ENCODE measurements around the gene HSDL1. TPM values are rescaled to one million over a fixed set of nuclear protein-coding genes. Genes with fewer than 3 reads are reported as not detected.
A peak's percentile ranks its signal among the peaks of the same experiment; 100 is the strongest.
"Not testable (repeated sequence)": the region's sequence is repeated elsewhere in the genome, so short reads cannot be mapped to it uniquely, and the experiment has no call there.

HSDL1 gene
- total RNA-seq, 1 donor from 2014 or later, result 32.0 TPM

GRCh38 chr16:84138824-84139627 lies 6.0 kb downstream of the HSDL1 start:
- DNase-seq (ENCODE audit: low read depth), result peak; percentile 43

DNA sequence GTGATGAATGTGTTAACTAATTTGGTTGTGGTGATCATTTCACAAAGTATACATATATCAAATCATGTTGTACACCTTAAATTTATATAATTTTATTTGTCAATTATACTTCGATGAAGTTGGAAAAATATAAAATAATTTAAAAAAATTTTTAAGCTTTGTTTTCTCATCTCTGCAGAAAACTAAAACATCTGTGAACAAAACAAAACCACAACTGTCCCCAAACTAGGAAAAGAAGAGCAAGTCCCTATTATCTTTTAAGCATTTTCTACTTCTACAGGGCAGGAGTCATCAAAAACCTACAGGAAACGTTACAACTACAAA lies 6.5 kb downstream of the HSDL1 start:
- DNase-seq (ENCODE audit: low read depth), result no peak

GRCh38 chr16:84137769-84138357 lies 7.1 kb downstream of the HSDL1 start:
- no peak for DNase-seq (ENCODE audit: low read depth)

GRCh38 chr16:84137287-84137686 lies 7.7 kb downstream of the HSDL1 start:
- no peak for DNase-seq (ENCODE audit: low read depth)

DNA sequence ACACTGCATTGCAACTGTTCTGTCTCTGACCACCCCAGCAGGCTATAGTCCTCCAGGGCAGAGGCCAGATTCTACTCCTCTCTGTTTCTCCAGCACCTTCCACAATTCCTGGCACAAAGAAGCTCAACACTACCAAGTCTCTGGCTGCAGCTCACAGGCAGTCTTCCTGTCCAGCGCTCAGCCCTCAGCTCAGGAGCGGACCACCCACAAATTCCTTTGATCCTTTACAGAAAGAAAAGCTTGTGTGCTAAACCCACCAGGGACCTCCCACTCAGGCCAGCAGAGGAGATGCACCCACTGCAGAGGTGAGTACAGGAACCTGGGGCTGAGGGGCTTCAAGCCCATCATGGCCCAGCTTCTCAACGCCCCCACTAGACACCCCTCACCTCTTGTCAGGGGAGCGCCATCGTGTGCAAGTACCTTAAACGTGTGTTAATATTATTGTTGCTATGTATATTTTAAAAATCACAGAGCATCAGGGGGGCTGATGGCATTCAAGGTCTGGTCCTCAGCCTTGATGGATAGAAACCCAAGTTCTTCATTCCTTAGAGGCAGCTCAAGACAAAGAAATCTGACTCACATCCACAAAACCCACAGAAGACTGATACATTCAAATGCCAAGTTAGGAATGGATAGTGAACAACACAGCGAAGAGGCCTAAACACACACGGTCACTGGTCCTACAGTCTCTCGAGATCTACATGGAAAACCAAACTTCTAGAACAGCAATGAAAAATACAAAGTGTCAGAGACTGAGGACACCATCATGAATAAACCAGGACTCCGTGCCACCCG lies 8.4 kb downstream of the HSDL1 start:
- DNase-seq (ENCODE audit: low read depth), result no peak

DNA sequence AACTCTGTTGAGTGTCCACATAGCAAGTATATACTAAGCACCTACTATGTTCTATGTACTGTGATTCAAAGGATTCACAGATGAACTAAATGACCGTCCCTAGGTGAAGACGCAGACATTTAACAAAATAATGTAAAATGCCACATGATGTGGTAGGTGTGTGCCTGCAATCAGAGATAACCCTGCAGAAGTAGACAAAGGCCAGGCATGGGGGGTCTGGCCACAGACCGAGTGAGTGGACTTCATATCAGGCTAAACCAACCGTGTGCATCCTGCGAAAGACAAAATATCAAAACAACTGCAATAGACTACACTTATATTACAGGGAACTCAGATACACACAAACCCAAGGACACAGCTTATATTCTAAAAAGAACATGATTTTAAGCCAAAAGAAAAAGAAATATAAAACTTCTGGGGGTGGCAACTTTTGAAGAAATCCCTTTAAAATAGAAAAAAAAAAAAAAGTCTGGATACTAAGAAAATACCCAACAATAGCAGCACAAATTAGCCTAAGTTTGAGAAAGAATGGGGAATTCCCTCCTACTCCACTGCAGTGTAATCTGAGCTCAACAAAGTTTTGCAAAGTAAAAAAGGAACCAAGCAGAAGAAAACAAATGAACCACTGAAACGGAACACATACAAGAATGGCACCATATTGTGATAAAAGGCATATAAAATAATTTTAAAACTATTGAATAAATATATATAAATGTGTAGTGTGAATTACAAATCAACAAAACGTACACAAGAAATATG lies 12.3 kb downstream of the HSDL1 start:
- no peak for DNase-seq (ENCODE audit: low read depth)

- no peak for DNase-seq (ENCODE audit: low read depth)
Measured at GRCh38 chr16:84131117-84131516, 13.9 kb downstream of the HSDL1 start.

DNA sequence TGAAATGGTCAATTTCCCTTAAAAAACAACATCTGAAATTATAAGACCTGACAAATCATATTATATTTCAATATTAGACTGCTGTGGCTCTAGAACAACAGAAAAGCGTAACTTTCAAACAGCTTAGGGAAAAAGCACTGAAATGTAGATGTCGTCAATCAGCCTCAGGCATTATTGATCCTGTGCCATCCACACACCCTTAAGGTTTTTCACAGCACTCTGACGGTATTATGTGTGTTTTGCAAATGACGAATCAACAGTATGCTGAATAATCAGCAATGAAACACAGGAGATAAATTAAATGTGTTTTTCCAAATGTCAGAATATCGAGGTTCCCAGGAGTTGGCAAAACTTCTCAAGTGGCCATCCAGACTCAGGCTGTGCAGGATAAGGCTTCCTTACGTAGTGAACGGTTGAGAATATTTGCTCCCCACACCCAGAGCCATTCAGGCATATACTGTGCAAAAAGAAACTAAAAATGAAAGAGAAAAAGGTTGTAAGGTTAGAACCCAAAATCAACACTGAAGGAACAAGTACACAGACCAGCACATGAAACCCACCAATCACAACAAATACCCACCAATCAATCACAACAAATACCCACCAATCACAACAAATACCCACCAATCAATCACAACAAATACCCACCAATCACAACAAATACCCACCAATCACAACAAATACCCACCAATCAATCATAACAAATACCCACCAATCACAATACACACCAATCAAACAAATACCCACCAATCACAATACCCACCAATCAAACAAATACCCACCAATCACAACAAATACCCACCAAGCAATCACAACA lies 20.5 kb downstream of the HSDL1 start:
- DNase-seq (ENCODE audit: low read depth), result no peak

DNA sequence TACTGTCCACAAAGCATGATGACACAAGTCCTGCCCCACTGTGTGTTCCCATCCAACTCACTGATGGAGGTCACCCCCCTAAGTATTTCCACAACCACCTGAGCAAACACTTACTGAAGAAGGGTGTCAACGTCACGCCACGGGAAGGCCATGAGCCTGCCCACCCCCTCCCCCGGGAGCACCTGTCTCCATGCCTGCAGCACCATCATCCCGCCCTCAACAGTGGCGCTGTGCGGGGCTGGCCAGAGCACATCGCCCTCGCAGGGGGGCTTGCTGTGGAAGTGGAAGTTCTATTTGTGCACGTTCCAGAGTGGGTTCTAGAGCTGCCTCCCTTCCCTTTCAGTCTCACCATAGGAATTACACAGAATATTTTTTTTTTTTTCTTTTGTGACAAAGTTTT lies 24.0 kb downstream of the HSDL1 start:
- DNase-seq (ENCODE audit: low read depth), result no peak

- no peak for DNase-seq (ENCODE audit: low read depth)
Measured at GRCh38 chr16:84120023-84120422, 25.0 kb downstream of the HSDL1 start.

DNA sequence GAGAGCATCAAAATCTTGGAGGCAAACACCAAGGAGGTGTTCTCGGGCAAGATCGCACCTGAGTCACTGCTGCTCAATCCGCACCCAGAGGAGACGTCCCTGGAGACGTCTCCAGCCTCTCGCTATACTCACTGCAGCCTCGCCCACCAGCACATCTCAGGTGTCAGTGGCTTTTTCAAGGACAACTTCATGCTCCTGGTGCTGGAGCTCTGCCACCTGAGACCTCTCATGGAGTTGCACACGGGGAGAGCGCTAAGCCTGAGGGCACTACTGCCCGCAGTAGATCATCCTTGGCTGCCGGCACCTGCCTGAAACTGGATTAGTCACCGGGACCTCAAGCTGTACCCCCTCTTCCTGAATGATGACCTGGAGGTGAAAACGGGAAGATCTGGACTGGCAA lies 25.6 kb downstream of the HSDL1 start:
- no peak for DNase-seq (ENCODE audit: low read depth)

DNA sequence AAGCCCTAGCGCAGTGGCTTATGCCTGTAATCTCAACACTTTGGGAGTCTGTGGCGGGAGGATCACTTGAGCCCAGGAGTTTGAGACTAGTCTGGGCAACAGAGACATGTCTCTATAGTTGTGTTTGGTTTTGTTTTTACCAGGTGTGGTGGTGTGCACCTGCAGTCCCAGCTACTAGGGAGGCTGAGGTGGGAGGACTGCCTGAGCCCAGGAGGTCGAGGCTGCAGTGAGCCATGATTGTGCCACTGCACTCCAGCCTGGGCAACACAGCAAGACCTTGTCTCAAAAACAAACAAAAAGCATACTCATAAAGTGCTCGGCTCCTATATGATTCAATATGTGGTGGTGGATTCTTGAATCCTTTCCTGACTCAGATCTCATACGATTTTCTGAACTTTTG lies 26.7 kb downstream of the HSDL1 start:
- not testable (repeated sequence) for DNase-seq (ENCODE audit: low read depth)

DNA sequence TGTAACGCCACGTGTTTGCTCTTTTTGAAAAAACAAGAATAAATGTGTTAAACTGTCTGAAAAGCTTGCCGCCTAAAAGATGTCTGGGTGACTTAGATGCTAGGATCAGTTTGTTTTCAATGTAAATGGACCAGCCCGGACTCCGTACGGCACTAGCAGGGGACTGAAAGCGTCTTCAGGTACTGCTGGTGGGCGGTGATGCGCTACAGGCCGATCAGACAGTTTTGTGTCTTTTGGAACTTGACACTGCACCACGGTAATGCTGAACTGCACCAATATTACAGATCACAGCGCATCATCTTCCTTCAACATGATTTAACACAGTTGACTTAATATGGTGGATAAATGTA lies 27.5 kb downstream of the HSDL1 start:
- DNase-seq (ENCODE audit: low read depth), result no peak

DNA sequence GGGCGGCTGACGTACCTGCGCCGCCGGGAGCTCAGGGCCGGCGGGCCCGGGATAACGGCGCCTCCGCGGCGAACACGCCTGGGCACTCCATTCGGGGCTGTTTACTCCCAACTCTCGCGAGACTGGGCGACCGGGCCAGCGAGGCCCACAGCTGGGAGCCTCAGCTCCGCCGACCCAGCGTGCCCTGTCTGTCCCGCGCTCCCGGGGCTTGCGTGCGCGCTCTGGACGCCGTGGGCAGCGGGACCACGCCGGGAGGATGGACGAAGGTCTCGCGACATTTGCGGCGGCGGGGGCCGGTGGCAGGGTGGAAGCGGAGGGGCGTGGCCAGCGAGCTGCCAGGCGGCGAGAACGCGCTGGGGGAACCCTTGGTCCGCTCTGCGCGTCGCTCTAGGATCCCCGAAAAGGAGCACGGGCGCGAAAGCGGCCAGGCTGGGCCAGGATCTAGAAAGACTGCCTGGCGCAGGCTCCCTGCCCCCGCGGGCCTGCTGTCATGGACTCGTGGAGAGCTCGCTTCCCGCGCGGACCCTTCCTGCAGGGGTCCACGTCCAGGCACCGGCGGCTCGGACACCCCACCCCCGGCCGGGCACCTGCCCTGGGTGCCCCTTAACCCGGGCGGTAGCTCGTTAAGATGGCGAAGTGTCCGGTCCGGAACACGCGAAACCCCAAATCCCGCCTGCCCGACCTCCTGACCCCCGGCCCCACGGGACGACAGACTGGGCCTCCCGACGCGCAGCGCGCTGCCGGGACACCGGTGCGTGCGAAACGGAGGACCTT lies 28.1 kb downstream of the HSDL1 start, which contains the start of gene MBTPS1:
MBTPS1 (minus strand) TSS at position 223 of the 774 bp plus-strand sequence. CDS start 15,159 bp downstream, outside the sequence.
- DNase-seq (ENCODE audit: low read depth), result peak; percentile 87

DNA sequence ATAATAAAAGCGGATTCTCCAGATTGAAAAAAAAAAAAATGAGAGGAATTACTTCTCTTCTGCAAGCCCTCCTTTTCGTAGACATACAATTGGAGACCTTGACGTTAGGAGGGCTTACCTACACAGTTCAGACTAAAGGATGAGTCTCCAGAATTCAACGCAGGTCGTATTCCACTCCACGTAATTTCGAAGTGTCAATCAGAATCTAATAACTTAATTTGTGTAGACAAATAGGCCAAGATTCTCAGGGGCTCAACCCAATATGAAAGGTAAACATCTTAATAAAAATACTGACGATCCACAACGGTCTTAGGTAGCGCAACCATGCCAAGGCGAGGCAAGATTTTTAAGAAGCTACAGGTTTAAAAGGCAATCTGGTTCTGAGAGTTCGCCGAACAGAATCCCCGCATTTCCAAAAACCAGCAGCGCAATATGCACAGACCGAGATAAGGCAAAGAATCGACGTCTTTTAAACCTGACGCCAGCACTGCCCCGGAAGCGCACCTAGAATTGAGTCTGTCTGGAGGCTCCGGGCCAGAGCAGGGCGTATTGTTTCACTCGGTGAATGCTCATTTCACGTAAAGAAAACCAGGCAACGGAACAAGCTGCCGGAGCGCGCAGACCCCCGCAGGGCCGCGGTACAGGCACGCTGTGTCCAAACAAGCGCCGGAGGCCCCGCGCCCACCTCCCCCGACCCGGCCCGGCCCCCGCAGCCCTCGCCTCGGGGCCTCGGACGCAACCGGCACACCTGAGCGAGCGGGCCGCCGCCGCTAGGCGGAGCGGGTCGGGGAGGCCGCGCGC lies 28.9 kb downstream of the HSDL1 start:
- no peak for DNase-seq (ENCODE audit: low read depth)

GRCh38 chr16:84111949-84112348 lies 33.0 kb downstream of the HSDL1 start:
- DNase-seq (ENCODE audit: low read depth), result not testable (repeated sequence)

DNA sequence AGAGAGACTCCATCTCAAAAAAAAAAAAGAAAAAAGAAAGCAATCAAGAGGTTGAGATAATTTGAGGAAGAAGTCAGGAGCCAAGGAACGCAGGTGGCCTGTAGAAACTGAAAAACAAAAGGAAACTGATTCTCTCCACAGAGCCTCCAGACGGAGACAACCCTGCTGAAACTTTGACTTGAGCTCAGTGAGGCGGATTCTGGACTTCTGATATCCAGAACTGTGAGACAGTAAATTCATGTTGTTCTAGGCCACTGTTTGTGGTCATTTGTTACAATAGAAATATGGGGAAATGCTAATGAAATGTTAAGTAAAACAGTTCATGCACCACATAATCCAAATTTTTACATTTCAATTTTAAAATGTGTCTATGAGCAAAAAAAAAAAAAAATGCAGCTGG lies 33.5 kb downstream of the HSDL1 start:
- no peak for DNase-seq (ENCODE audit: low read depth)

GRCh38 chr16:84110527-84110926 lies 34.5 kb downstream of the HSDL1 start:
- DNase-seq (ENCODE audit: low read depth), result no peak

DNA sequence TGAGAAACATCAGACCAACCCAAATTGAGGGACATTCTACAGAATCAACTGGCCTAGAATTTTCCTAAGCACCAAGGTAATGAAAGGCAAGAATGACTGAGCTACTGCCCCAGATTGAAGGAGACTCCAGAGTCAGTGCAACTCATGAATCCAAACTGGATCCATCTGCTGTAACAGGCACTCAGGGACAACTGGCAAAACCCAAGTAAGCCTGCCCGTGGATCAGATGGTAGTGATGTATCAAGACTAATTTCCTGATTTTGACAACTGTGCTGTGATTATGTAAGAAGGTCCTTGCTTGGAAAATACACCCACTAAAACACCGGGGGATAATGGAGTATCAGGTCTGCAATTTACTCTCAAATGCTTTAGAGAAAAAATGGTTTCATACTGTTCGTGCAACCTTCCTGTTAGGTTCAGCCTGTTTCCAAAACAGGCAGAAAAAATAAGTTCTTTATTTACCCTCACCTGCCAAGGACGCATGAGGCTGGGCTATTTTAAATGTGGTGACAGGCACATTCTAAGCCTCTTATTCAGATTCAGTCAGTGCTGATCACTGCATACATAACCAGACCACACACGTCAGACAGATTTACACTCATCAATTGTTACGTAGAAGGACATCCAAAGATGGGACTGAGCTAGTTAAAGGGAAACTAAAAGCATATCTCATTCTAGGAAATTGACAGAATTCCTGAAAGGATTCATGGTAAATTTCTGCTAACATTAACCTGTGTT lies 35.2 kb downstream of the HSDL1 start:
- DNase-seq (ENCODE audit: low read depth), result no peak
